ENCODE measurements around the gene TBCK. TPM values are rescaled to one million over a fixed set of nuclear protein-coding genes. Genes with fewer than 3 reads are reported as not detected.

The TBCK gene
- total and polyA plus RNA-seq, 2 of the 8 experiments (the other 6 are each of a cell fraction or from before 2014, with no cell fraction given) = 10.2 to 18.7 TPM

DNA sequence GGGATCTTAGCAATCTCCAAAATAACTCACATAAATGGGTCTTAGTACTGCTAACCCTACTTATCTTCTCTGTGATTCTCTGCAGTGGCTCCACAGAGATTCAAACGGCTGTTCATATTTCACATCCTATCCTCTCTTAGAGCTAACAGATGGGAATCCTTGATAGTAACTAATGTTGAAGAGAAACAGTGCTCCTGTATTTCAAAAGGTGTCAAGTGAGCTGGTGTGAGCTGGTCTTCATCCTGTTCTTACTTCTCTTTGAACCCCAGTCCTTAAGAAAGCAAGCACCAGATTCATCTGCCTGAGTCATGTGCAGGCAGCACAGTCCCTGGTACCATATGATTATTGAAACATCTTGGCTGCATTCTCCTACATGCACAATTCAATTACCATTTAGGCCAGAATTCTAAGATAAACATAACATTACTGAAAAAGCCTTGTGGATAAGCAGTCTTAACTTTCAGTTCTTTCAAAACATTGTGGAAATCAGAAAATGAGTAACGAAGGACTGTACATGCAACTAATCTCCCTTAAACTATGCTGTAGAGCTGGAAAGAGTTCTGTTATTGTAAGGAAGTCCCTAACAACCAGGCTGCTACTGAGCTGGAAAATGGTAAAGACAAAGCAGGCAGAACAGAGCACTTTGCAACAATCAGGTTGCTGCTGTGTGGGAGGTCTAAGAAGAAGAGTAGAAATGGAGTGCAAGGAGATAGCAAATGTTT is 267.6 kb downstream of the TBCK start:
- Histone ChIP-seq H3K18ac (ENCODE audit: extremely low read depth, low read length) (no peak overlapping the region), H3K9ac (replicated peaks in 1 of 4; ENCODE audit: extremely low read depth in 1 of 4, low read depth in 3 of 4, low read length in 3 of 4) (no peak overlapping the region), H4K5ac (ENCODE audit: insufficient read length, low read depth, low read length) (no peak overlapping the region), H3K4ac (replicated peaks; ENCODE audit: insufficient read length, low read depth, low read length) (no peak overlapping the region), H3K4me2 (ENCODE audit: insufficient read depth in 1 of 2, low read depth in 2 of 2, low read length in 2 of 2) (no peak overlapping the region), H2AFZ (ENCODE audit: low read length) (no peak overlapping the region), H3K4me1 (replicated peaks in 1 of 4; ENCODE audit: control insufficient read depth in 3 of 4, insufficient read depth in 4 of 4, low read length in 3 of 4) (no peaks in the 10 kb centered on the region), H2BK20ac (ENCODE audit: low read length) (no peak overlapping the region), H4K20me1 (replicated peaks in 1 of 2; ENCODE audit: control insufficient read depth in 1 of 2, insufficient read depth in 2 of 2, low read length in 2 of 2) (no peaks in the 10 kb centered on the region), H4K91ac (replicated peaks; ENCODE audit: insufficient read length, low read length) (no peak overlapping the region), H2BK5ac (ENCODE audit: low read depth, low read length) (no peak overlapping the region), H3K27ac (ENCODE audit: low read depth, low read length) (no peak overlapping the region), H3K9me3 (ENCODE audit: insufficient read depth in 2 of 2, low read depth in 1 of 2, low read length in 1 of 2) (no peaks in the 10 kb centered on the region), H2AK5ac (ENCODE audit: low read depth, low read length) (no peak overlapping the region), H3K14ac (ENCODE audit: insufficient read length) (no peak overlapping the region), H3K4me3 (ENCODE audit: extremely low read depth in 1 of 4, insufficient read depth in 2 of 4, low read depth in 3 of 4, low read length in 4 of 4) (no peak overlapping the region), H4K8ac (ENCODE audit: extremely low read depth, insufficient read depth, low read length) (no peak overlapping the region), H2BK120ac (replicated peaks; ENCODE audit: low read depth, low read length) (no peak overlapping the region), H2BK15ac (ENCODE audit: low read length) (no peak overlapping the region), H3K23me2 (ENCODE audit: low read depth, low read length) (no peaks in the 10 kb centered on the region), H3K27me3 (replicated peaks in 1 of 4; ENCODE audit: control insufficient read depth in 3 of 4, extremely low read depth in 1 of 4, insufficient read depth in 3 of 4, low read length in 3 of 4) (no peaks in the 10 kb centered on the region), H3K56ac (replicated peaks; ENCODE audit: insufficient read length, low read depth, low read length) (no peak overlapping the region), H3K79me1 (ENCODE audit: low read depth, low read length) (no peaks in the 10 kb centered on the region), H3K79me2 (ENCODE audit: control insufficient read depth in 1 of 2, insufficient read depth in 2 of 2, low read length in 2 of 2) (no peaks in the 10 kb centered on the region), H3K23ac (ENCODE audit: insufficient read length) (no peak overlapping the region), H2BK12ac (ENCODE audit: low read depth, low read length) (no peak overlapping the region), H3K36me3 (ENCODE audit: control insufficient read depth in 2 of 4, insufficient read depth in 4 of 4, low read length in 3 of 4) (no peaks in the 10 kb centered on the region)
- DNase-seq (ENCODE audit: low read depth in 1 of 2, low spot score in 2 of 2) (no peak), FAIRE-seq (no peak)
- POLR2A ChIA-PET (ENCODE audit: partially characterized antibody) = no interaction called here
- CTCF ChIA-PET (ENCODE audit: partially characterized antibody) = interaction anchor here (1.4 kb wide), 1 partner anchor 12 kb away, joined by 4 read pairs; no protein-coding TSS in a partner anchor
- WGBS, 2 experiments (ENCODE audit: extremely low coverage in 1 of 2, insufficient coverage in 1 of 2, insufficient read length in 1 of 2, insufficient replicate concordance in 2 of 2, low coverage in 1 of 2, low lambda C conversion rate in 2 of 2, missing lambda C conversion rate in 1 of 2) = 92% methylated on average over 2 of the region's 2 CpGs; no CpG with 5 or more reads in 1 of the 2 experiments
- no peak for TF ChIP-seq TBP (IDR thresholded peaks at IDR 0.05; ENCODE audit: low read depth, low read length)
- TF ChIP-seq SRF (IDR thresholded peaks at IDR 0.05; ENCODE audit: low read depth, low read length) = no peak
